H1 (cell line): Measurements from ENCODE around the gene TGM3. TPM values are rescaled to one million over a fixed set of nuclear protein-coding genes. Genes with fewer than 3 reads are reported as not detected.

Source experiments
- CTCF ChIA-PET: fragments of 300-600 bp; sonication (Branson Sonifier 250); formaldehyde crosslinking; loops from one replicate; lab custom pipeline; 2021; ENCODE audit not compliant: partially characterized antibody; lab: Charles Lee
- POLR2A ChIA-PET: fragments of 300-600 bp; sonication (Branson Sonifier 250); formaldehyde crosslinking; loops from one replicate; lab custom pipeline; 2021; ENCODE audit warnings: inconsistent platforms; ENCODE audit not compliant: partially characterized antibody; lab: Charles Lee
- DNase-seq, 2 experiments: peaks; one replicate each; pipeline versions ENCODE4 v3.0.0 to v3.0.0-alpha.2; 2010 to 2022; ENCODE audit warnings: low spot score in 2 of 2, low read depth in 1 of 2, mixed read lengths in 1 of 2
- FAIRE-seq: peaks from 2 replicates; lab custom pipeline; 2011; peaks lifted over from hg19 to GRCh38; lab: Jason Lieb, UNC
- H2AFZ ChIP-seq: 2 replicates; pipeline ENCODE4 v1.8.1; 2012; ENCODE audit warnings: low read length, inconsistent platforms
- H2AK5ac ChIP-seq: 2 replicates; pipeline ENCODE4 v1.6.1; 2013; ENCODE audit warnings: low read depth, low read length
- H2BK120ac ChIP-seq: replicated peaks from 2 replicates; pipeline ENCODE3; 2013; ENCODE audit warnings: low read depth, low read length, inconsistent platforms
- H2BK12ac ChIP-seq: 2 replicates; pipeline ENCODE4 v1.6.1; 2013; ENCODE audit warnings: low read depth, low read length
- H2BK15ac ChIP-seq: 2 replicates; pipeline ENCODE4 v1.6.1; 2013; ENCODE audit warnings: low read length
- H2BK20ac ChIP-seq: 2 replicates; pipeline ENCODE4 v1.6.1; 2013; ENCODE audit warnings: low read length
- H2BK5ac ChIP-seq: 2 replicates; pipeline ENCODE4 v1.6.1; 2013; ENCODE audit warnings: low read depth, low read length
- H3K14ac ChIP-seq: 2 replicates; pipeline ENCODE4 v1.6.1; 2013; ENCODE audit warnings: inconsistent platforms; ENCODE audit not compliant: insufficient read length
- H3K18ac ChIP-seq: 2 replicates; pipeline ENCODE4 v1.6.1; 2013; ENCODE audit warnings: low read length; ENCODE audit errors: extremely low read depth
- H3K23ac ChIP-seq: 2 replicates; pipeline ENCODE4 v1.6.1; 2013; ENCODE audit warnings: inconsistent platforms; ENCODE audit not compliant: insufficient read length
- H3K23me2 ChIP-seq: 2 replicates; pipeline ENCODE4 v1.6.1; 2013; ENCODE audit warnings: low read depth, low read length
- H3K27ac ChIP-seq: 2 replicates; pipeline ENCODE4 v1.6.1; 2011; ENCODE audit warnings: low read depth, low read length, inconsistent platforms
- H3K27me3 ChIP-seq, 4 experiments: replicated peaks in 1 of 4; 1 replicate in 1 of 4; 2 replicates in 3 of 4; pipeline versions ENCODE4 v1.6.1 to v1.8.1; 2011 to 2013; ENCODE audit warnings: low read length in 3 of 4, mild to moderate bottlenecking in 3 of 4, inconsistent platforms in 2 of 4, mixed read lengths in 2 of 4, moderate library complexity in 1 of 4; ENCODE audit not compliant: control insufficient read depth in 3 of 4, insufficient read depth in 3 of 4; ENCODE audit errors: extremely low read depth in 1 of 4
- H3K36me3 ChIP-seq, 4 experiments: 2 replicates each; pipeline versions ENCODE4 v1.6.1 to v1.8.1; 2011 to 2013; ENCODE audit warnings: mild to moderate bottlenecking in 4 of 4, low read length in 3 of 4, moderate library complexity in 2 of 4, control low read depth in 1 of 4, inconsistent platforms in 1 of 4; ENCODE audit not compliant: insufficient read depth in 4 of 4, control insufficient read depth in 2 of 4
- H3K4ac ChIP-seq: replicated peaks from 2 replicates; pipeline ENCODE3; 2013; ENCODE audit warnings: low read length, low read depth, mixed read lengths, inconsistent platforms; ENCODE audit not compliant: insufficient read length
- H3K4me1 ChIP-seq, 4 experiments: replicated peaks in 1 of 4; 1 replicate in 1 of 4; 2 replicates in 3 of 4; pipeline versions ENCODE4 v1.6.1 to v1.8.1; 2011 to 2013; ENCODE audit warnings: low read length in 3 of 4, inconsistent platforms in 2 of 4, mixed read lengths in 1 of 4; ENCODE audit not compliant: insufficient read depth in 4 of 4, control insufficient read depth in 3 of 4
- H3K4me2 ChIP-seq, 2 experiments: 2 replicates each; pipeline versions ENCODE4 v1.6.1 to v1.8.1; 2011 to 2013; ENCODE audit warnings: low read depth in 2 of 2, low read length in 2 of 2, control low read depth in 1 of 2, inconsistent platforms in 1 of 2, mild to moderate bottlenecking in 1 of 2; ENCODE audit not compliant: insufficient read depth in 1 of 2
- H3K4me3 ChIP-seq, 4 experiments: fragments of 200-600, 300-600 bp in 1 of 4; sonication (generic), shearing (Covaris generic), sonication (Bioruptor Twin) in 1 of 4; 2 replicates each; pipeline versions ENCODE4 v1.5.1 to v1.8.1; 2011 to 2016; ENCODE audit warnings: low read length in 4 of 4, low read depth in 3 of 4, control low read depth in 2 of 4, inconsistent platforms in 2 of 4, mild to moderate bottlenecking in 2 of 4, mixed read lengths in 1 of 4, moderate library complexity in 1 of 4; ENCODE audit not compliant: insufficient read depth in 2 of 4; ENCODE audit errors: extremely low read depth in 1 of 4
- H3K56ac ChIP-seq: replicated peaks from 2 replicates; pipeline ENCODE3; 2013; ENCODE audit warnings: low read depth, mild to moderate bottlenecking, mixed read lengths, low read length, inconsistent platforms; ENCODE audit not compliant: insufficient read length
- H3K79me1 ChIP-seq: 2 replicates; pipeline ENCODE4 v1.6.1; 2013; ENCODE audit warnings: low read depth, low read length, control low read depth
- H3K79me2 ChIP-seq, 2 experiments: 2 replicates each; pipeline versions ENCODE4 v1.6.1 to v1.8.1; 2012 to 2013; ENCODE audit warnings: low read length in 2 of 2, mild to moderate bottlenecking in 2 of 2, inconsistent platforms in 1 of 2; ENCODE audit not compliant: insufficient read depth in 2 of 2, control insufficient read depth in 1 of 2
- H3K9ac ChIP-seq, 4 experiments: replicated peaks in 1 of 4; 1 replicate in 1 of 4; 2 replicates in 3 of 4; pipeline versions ENCODE4 v1.6.1 to v1.8.1; 2011 to 2013; ENCODE audit warnings: low read depth in 3 of 4, low read length in 3 of 4, control low read depth in 2 of 4, mild to moderate bottlenecking in 2 of 4, moderate library complexity in 2 of 4, inconsistent platforms in 1 of 4; ENCODE audit errors: extremely low read depth in 1 of 4
- H3K9me3 ChIP-seq, 2 experiments: 2 replicates each; pipeline versions ENCODE4 v1.6.1 to v1.8.1; 2012 to 2013; ENCODE audit warnings: mild to moderate bottlenecking in 2 of 2, moderate library complexity in 2 of 2, control low read depth in 1 of 2, inconsistent platforms in 1 of 2, low read depth in 1 of 2, low read length in 1 of 2, mixed read lengths in 1 of 2; ENCODE audit not compliant: insufficient read depth in 2 of 2
- H4K20me1 ChIP-seq, 2 experiments: replicated peaks in 1 of 2; 2 replicates each; pipeline versions ENCODE3 to v1.8.1; 2011 to 2013; ENCODE audit warnings: inconsistent platforms in 2 of 2, low read length in 2 of 2, mild to moderate bottlenecking in 1 of 2; ENCODE audit not compliant: insufficient read depth in 2 of 2, control insufficient read depth in 1 of 2
- H4K5ac ChIP-seq: 2 replicates; pipeline ENCODE4 v1.6.1; 2013; ENCODE audit warnings: low read length, low read depth, mixed read lengths, inconsistent platforms; ENCODE audit not compliant: insufficient read length
- H4K8ac ChIP-seq: 2 replicates; pipeline ENCODE4 v1.8.0; 2013; ENCODE audit warnings: mild to moderate bottlenecking, moderate library complexity, low read length, inconsistent platforms; ENCODE audit not compliant: insufficient read depth; ENCODE audit errors: extremely low read depth
- H4K91ac ChIP-seq: replicated peaks from 2 replicates; pipeline ENCODE3; 2013; ENCODE audit warnings: low read length, mixed read lengths, inconsistent platforms; ENCODE audit not compliant: insufficient read length
- CEBPB ChIP-seq: IDR thresholded peaks from 2 replicates; pipeline ENCODE4 v1.6.1; 2012; ENCODE audit warnings: low read depth, low read length
- CHD1 ChIP-seq: IDR thresholded peaks from 2 replicates; pipeline ENCODE4 v1.6.1; 2012; ENCODE audit warnings: low read depth, low read length, improper control_type of control experiment
- CREB1 ChIP-seq: IDR thresholded peaks from 2 replicates; pipeline ENCODE4 v1.6.1; 2012; ENCODE audit warnings: inconsistent platforms
- PHF8 ChIP-seq: fragments of 200-600 bp; sonication (generic); conservative IDR thresholded peaks from 2 replicates; pipeline ENCODE4 v1.7.1; 2012; ENCODE audit warnings: low read depth, mild to moderate bottlenecking, inconsistent platforms, low read length, moderate library complexity
- POLR2AphosphoS5 ChIP-seq: IDR thresholded peaks from 2 replicates; pipeline ENCODE4 v1.6.1; 2011; ENCODE audit warnings: low read depth, low read length
- TAF1 ChIP-seq: IDR thresholded peaks from 2 replicates; pipeline ENCODE4 v1.6.1; 2011; ENCODE audit warnings: mild to moderate bottlenecking, low read depth, low read length
- YY1 ChIP-seq: IDR thresholded peaks from 2 replicates; pipeline ENCODE4 v1.6.1; 2011; ENCODE audit warnings: low read depth, mild to moderate bottlenecking, low read length
- polyA plus RNA-seq, 7 experiments: library from polyadenylated mRNA; depleted of rRNA in 3 of 7; stranded (reverse) in 5 of 7; unstranded in 2 of 7; fragments of >200 nt in 5 of 7; fragments of 200-250 nt in 2 of 7; gene quantifications; 1 replicate in 5 of 7; 2 replicates in 1 of 7; 4 replicates in 1 of 7; pipeline versions ENCODE4 v1.2.1 to v1.2.3, GENCODE V29; 2011 to 2013; ENCODE audit warnings: missing spikeins in 2 of 7, mixed read lengths in 2 of 7
- total RNA-seq: library from RNA; stranded (reverse); fragmentation: NEBNext Ultra II Directional; extraction: Animal tissue kit (Norgen Biotek cat#: 25700); gene quantifications from 2 replicates; pipeline ENCODE4 v1.2.1, GENCODE V29; 2021

Gene TGM3
- total and polyA plus RNA-seq, 2 of the 8 experiments (the other 6 are each of a cell fraction or from before 2014, with no cell fraction given) = 0.12 TPM; not detected in 1

GRCh38 chr20:2373098-2373497 lies 77.3 kb downstream of the TGM3 start:
- H3K4me2 ChIP-seq = no peak overlapping the region
- TF ChIP-seq POLR2AphosphoS5 (no peak), TAF1 (no peak), CEBPB (no peak), PHF8 (no peak), CREB1 (no peak), CHD1 (no peak), YY1 (no peak)
- no peak for FAIRE-seq
- H3K9ac ChIP-seq = no peak overlapping the region
- H3K4ac ChIP-seq = no peak overlapping the region
- H3K9me3 ChIP-seq = no peaks in the 10 kb centered on the region
- H3K4me3 ChIP-seq = no peak overlapping the region
- CTCF ChIA-PET = interaction anchor here (1.0 to 4.3 kb wide), 2 partner anchors 15 to 73 kb away, joined by 3 to 32 read pairs; no protein-coding TSS in a partner anchor
- no peaks in the 10 kb centered on the region; a peak in 1 of 7 replicates for H3K27me3 ChIP-seq
- H3K79me2 ChIP-seq = no peaks in the 10 kb centered on the region
- H4K20me1 ChIP-seq = no peaks in the 10 kb centered on the region
- H2BK15ac ChIP-seq = no peak overlapping the region
- H3K79me1 ChIP-seq = no peaks in the 10 kb centered on the region
- no peak overlapping the region for H3K18ac ChIP-seq
- H3K23ac ChIP-seq = no peak overlapping the region
- no peaks in the 10 kb centered on the region for H3K36me3 ChIP-seq
- H2BK20ac ChIP-seq = no peak overlapping the region
- H4K8ac ChIP-seq = no peak overlapping the region
- no peak overlapping the region for H2BK120ac ChIP-seq
- POLR2A ChIA-PET = interaction anchor here (1.0 kb wide), 1 partner anchor 10 kb away, joined by 3 read pairs; no protein-coding TSS in a partner anchor
- no peak overlapping the region for H4K91ac ChIP-seq
- H2BK5ac ChIP-seq = no peak overlapping the region
- H3K56ac ChIP-seq = no peak overlapping the region
- no peak overlapping the region for H2AFZ ChIP-seq
- DNase-seq = no peak
- no peak overlapping the region for H2BK12ac ChIP-seq
- no peak overlapping the region for H4K5ac ChIP-seq
- H3K23me2 ChIP-seq = no peaks in the 10 kb centered on the region; the same call in 1 of the 2 replicates
- no peak overlapping the region for H2AK5ac ChIP-seq
- H3K14ac ChIP-seq = no peak overlapping the region
- H3K27ac ChIP-seq = no peak overlapping the region
- no peaks in the 10 kb centered on the region for H3K4me1 ChIP-seq
